ENCODE data around the gene USP26.
"Not testable (repeated sequence)": the region's sequence is repeated elsewhere in the genome, so short reads cannot be mapped to it uniquely, and the experiment has no call there.

USP26 gene

GRCh38 chrX:133097031-133097430, at the start of gene USP26:
Gene USP26, minus strand, starts transcription at chrX:133097109. Its CDS starts 68,889 bp downstream, at chrX:133028220.
- DNase-seq = no peak

- no peak for DNase-seq
Measured at GRCh38 chrX:133134282-133134681, 37.4 kb upstream of the USP26 start.

- no peak for DNase-seq
Measured at GRCh38 chrX:133120406-133120805, 23.5 kb upstream of the USP26 start.

- DNase-seq = no peak
Measured at GRCh38 chrX:133094098-133094731, 2.7 kb downstream of the USP26 start.

GRCh38 chrX:133090236-133090809, 6.6 kb downstream of the USP26 start:
- no peak for DNase-seq

- no peak for DNase-seq
Measured at GRCh38 chrX:133089411-133089810, 7.5 kb downstream of the USP26 start.

GRCh38 chrX:133085785-133086184, 11.1 kb downstream of the USP26 start:
- no peak for DNase-seq

GRCh38 chrX:133085056-133085455, 11.9 kb downstream of the USP26 start:
- DNase-seq = not testable (repeated sequence)

GRCh38 chrX:133083899-133084298, 13.0 kb downstream of the USP26 start:
- no peak for DNase-seq

GRCh38 chrX:133081990-133082389, 14.9 kb downstream of the USP26 start:
- DNase-seq = no peak

GRCh38 chrX:133077856-133078255, 19.1 kb downstream of the USP26 start:
- DNase-seq = not testable (repeated sequence)

GRCh38 chrX:133072566-133072965, 24.3 kb downstream of the USP26 start:
- no peak for DNase-seq

- no peak for DNase-seq
Measured at GRCh38 chrX:133068461-133068860, 28.4 kb downstream of the USP26 start.

- no peak for DNase-seq
Measured at GRCh38 chrX:133056341-133056740, 40.6 kb downstream of the USP26 start.

- no peak for DNase-seq
Measured at GRCh38 chrX:133054761-133055405, 42.0 kb downstream of the USP26 start.

- no peak for DNase-seq
Measured at GRCh38 chrX:133053861-133054598, 42.9 kb downstream of the USP26 start.

- DNase-seq = no peak
Measured at GRCh38 chrX:133048751-133049150, 48.2 kb downstream of the USP26 start.

GRCh38 chrX:133046601-133047000, 50.3 kb downstream of the USP26 start:
- DNase-seq = no peak

GRCh38 chrX:133045986-133046385, 50.9 kb downstream of the USP26 start:
- DNase-seq = peak; percentile 16

GRCh38 chrX:133044145-133044786, 52.6 kb downstream of the USP26 start:
- DNase-seq = not testable (repeated sequence)

- no peak for DNase-seq
Measured at GRCh38 chrX:133042260-133042659, 54.6 kb downstream of the USP26 start.

- peak; percentile 49 for DNase-seq
Measured at GRCh38 chrX:133033010-133033409, 63.9 kb downstream of the USP26 start.

GRCh38 chrX:133018229-133018628, 78.7 kb downstream of the USP26 start:
- no peak for DNase-seq
